Testis (tissue), 3 donors: ENCODE data around the gene UGT1A8. TPM values are rescaled to one million over a fixed set of nuclear protein-coding genes. Genes with fewer than 3 reads are reported as not detected.
"Not testable (repeated sequence)": the region's sequence is repeated elsewhere in the genome, so short reads cannot be mapped to it uniquely, and the experiment has no call there.

ENCODE experiments used
- DNase-seq: peaks from one replicate; pipeline ENCODE4 v3.0.0-alpha.2; 2019
- H3K27ac ChIP-seq, 2 donors: fragments of 200-600 bp; sonication (generic); one replicate each; pipeline ENCODE4 v1.5.1; 2019
- H3K27me3 ChIP-seq: fragments of 200-600 bp; sonication (generic); one replicate; pipeline ENCODE4 v1.5.1; 2019
- H3K36me3 ChIP-seq: fragments of 200-600 bp; sonication (generic); one replicate; pipeline ENCODE4 v1.5.1; 2017; ENCODE audit warnings: low read depth; ENCODE audit errors: missing control alignments
- H3K4me1 ChIP-seq: fragments of 200-600 bp; sonication (generic); one replicate; pipeline ENCODE4 v1.5.1; 2019
- H3K4me3 ChIP-seq, 2 donors: fragments of 200-600 bp; sonication (generic); one replicate each; pipeline ENCODE4 v1.5.1; 2017 to 2019
- H3K9me3 ChIP-seq: fragments of 200-600 bp; sonication (generic); one replicate; pipeline ENCODE4 v1.5.1; 2017
- POLR2A ChIP-seq: fragments of 450-650 bp; IDR thresholded peaks from one replicate; pipeline ENCODE4 v1.6.1; 2017; ENCODE audit warnings: antibody characterized with exemption, mild to moderate bottlenecking, moderate library complexity
- WGBS, 2 donors: methylation state at CpG; one replicate each; pipeline ENCODE4 v1.1.5; 2018; 5-methylcytosine and 5-hydroxymethylcytosine counted together
- intact Hi-C: fragments of 100-400 bp; cut with DNase I; formaldehyde crosslinking; loops from one replicate; pipeline ENCODE4 v1.15.1; 2023; ENCODE audit warnings: low total_unique reads
- polyA plus RNA-seq: library from polyadenylated mRNA; stranded (reverse); fragments of 350-450 nt; fragmentation: Illumina TruSeq; extraction: RNeasy Lipid Tissue Mini Kit (QIAGEN cat#74804); gene quantifications from one replicate; pipeline ENCODE4 v1.2.3, GENCODE V29; 2014; ENCODE audit warnings: low read depth, low replicate concordance; ENCODE audit not compliant: insufficient read depth
- total RNA-seq, 2 donors: library from RNA; depleted of rRNA; stranded (reverse); fragments of >200 nt; gene quantifications; one replicate each; pipeline ENCODE4 v1.2.3, GENCODE V29; 2016
- TF ChIP-seq, protein P1 (sequence below), 3 experiments: fragments of 450-650 bp in 2 of 3; fragments of 200-600 bp in 1 of 3; sonication (generic) in 1 of 3; IDR thresholded peaks; one replicate each; pipeline ENCODE4 v1.5.1; 2016 to 2019; ENCODE audit warnings: antibody characterized with exemption in 3 of 3, mild to moderate bottlenecking in 2 of 3, moderate library complexity in 1 of 3

The UGT1A8 gene
- total and polyA plus RNA-seq, 3 donors from 2014 or later, result 0.19 TPM; not detected in 2

DNA sequence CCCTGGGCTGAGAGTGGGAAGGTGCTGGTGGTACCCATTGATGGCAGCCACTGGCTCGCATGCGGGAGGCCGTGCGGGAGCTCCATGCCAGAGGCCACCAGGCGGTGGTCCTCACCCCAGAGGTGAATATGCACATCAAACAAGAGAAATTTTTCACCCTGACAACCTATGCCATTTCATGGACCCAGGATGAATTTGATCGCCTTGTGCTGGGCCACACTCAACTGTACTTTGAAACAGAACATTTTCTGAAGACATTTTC, 129.8 kb downstream of the UGT1A8 start:
- Histone ChIP-seq H3K9me3 (no peaks in the 10 kb centered on the region), H3K4me3 (no peak overlapping the region), H3K36me3 (no peaks in the 10 kb centered on the region), H3K27ac (no peak overlapping the region), H3K4me1 (no peaks in the 10 kb centered on the region), H3K27me3 (no peaks in the 10 kb centered on the region)
- intact Hi-C loops, result no loop called here
- WGBS, 2 donors, result 90 to 96% methylated on average over 6 of the region's 6 CpGs
- DNase-seq, result no peak
- TF ChIP-seq, protein P1, sequence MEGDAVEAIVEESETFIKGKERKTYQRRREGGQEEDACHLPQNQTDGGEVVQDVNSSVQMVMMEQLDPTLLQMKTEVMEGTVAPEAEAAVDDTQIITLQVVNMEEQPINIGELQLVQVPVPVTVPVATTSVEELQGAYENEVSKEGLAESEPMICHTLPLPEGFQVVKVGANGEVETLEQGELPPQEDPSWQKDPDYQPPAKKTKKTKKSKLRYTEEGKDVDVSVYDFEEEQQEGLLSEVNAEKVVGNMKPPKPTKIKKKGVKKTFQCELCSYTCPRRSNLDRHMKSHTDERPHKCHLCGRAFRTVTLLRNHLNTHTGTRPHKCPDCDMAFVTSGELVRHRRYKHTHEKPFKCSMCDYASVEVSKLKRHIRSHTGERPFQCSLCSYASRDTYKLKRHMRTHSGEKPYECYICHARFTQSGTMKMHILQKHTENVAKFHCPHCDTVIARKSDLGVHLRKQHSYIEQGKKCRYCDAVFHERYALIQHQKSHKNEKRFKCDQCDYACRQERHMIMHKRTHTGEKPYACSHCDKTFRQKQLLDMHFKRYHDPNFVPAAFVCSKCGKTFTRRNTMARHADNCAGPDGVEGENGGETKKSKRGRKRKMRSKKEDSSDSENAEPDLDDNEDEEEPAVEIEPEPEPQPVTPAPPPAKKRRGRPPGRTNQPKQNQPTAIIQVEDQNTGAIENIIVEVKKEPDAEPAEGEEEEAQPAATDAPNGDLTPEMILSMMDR (IDR thresholded peaks at IDR 0.05), result no peak
- no peak for TF ChIP-seq POLR2A

DNA sequence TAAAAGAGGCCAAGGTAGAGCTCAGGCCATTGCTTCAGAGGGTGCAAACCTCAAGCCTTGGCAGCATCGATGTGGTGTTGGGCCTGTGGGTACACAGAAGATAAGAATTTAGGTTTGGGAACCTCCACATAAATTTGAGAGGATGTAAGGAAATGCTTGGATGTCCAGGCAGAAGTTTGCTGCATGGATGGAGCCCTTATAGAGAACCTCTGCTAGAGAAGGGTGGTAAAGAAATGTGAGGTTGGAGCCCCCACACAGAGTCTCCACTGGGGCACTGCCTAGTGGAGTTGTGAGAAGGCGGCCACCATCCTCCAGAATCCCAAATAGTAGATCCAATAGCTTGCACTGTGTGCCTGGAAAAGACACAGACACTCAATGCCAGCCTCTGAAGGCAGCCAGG, 133.3 kb downstream of the UGT1A8 start:
- H3K27ac ChIP-seq, H3K4me1 ChIP-seq, H3K4me3 ChIP-seq, DNase-seq, H3K9me3 ChIP-seq, intact Hi-C loops, H3K36me3 ChIP-seq, H3K27me3 ChIP-seq: not testable (repeated sequence)
- 73 to 78% methylated on average over 2 of the region's 2 CpGs for WGBS, 2 donors

DNA sequence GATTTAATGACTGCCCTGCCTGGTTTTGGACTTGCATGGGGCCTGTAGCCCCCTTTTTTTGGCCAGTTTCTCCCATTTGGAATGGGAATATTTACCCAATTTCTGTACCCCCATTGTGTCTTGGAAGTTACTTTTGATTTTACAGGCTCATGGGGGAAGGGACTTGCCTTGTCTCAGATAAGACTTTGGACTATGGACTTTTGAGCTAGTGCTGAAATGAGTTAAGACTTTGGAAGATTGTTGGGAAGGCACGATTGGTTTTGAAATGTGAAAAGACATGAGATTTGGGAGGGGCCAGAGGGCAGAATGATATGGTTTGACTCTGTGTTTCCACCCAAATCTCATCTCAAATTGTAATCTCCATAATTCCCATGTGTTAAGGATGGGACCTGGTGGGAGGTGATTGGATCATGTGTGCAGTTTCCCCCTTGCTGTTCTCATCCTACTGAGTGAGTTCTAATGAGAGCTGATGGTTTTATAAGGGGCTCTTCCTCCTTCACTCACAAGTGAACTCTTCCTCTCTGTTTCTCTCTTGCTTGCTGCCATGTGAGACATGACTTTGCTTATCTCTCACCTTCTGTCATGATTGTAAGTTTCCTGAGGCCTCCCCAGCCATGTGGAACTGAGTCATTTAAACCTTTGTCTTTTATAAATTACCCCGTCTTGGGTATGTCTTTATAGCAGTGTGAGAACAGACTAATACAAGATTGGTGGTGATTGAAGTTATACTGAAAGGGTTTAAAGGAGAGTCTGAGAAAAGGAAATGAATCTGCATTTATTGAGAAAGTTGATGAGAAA, 134.0 kb downstream of the UGT1A8 start:
- H3K27me3 ChIP-seq, H3K4me1 ChIP-seq, H3K4me3 ChIP-seq, H3K27ac ChIP-seq, intact Hi-C loops, H3K36me3 ChIP-seq, H3K9me3 ChIP-seq, DNase-seq: not testable (repeated sequence)
- 69 to 77% methylated on average over 2 of the region's 2 CpGs for WGBS, 2 donors

DNA sequence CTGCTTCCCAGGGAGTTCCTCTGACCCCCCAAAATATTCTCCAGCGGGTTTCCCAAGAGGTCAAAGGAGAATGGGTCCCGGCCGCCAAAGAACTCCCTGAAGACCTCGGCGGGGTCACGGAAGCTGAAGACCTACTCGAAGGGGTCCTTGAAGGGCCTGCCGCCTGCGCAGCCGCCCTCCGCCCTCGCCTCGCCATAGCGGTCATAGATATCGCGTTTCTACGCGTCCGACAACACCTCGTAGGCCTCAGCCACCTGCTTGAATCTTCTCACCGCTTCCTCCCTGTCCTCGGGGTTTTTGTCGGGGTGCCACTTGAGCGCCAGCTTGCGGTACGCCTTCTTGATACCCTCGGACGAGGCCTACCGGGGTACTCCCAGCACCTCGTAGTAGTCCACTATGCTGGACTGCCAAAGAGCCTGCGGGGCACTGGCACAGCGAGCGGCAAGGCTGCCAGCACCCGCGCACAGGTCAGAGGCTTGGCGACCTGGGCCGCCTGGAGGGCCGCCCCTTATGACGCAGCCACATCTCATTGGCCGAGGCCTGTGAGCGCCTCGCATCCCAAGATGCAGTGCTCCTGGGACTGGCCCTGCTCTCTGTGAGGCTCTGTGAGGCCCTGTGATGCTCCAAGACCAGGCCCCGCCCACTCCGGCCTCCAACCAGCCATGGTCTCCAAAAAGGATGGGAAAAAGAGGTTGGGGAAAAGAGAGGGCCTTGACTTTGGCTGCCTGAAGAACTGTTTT, 137.6 kb downstream of the UGT1A8 start:
- Histone ChIP-seq H3K27ac (no peak overlapping the region), H3K36me3 (no peaks in the 10 kb centered on the region), H3K4me1 (no peaks in the 10 kb centered on the region), H3K9me3 (no peaks in the 10 kb centered on the region), H3K4me3 (peak overlapping the region; percentile 53 to 58), H3K27me3 (no peaks in the 10 kb centered on the region)
- peak; percentile 82 for DNase-seq
- WGBS, 2 donors, result 72% methylated on average over 31 to 41 of the region's 44 CpGs
- intact Hi-C loops, result no loop called here
- TF ChIP-seq, protein P1 (IDR thresholded peaks at IDR 0.05), result no peak
- no peak for TF ChIP-seq POLR2A

DNA sequence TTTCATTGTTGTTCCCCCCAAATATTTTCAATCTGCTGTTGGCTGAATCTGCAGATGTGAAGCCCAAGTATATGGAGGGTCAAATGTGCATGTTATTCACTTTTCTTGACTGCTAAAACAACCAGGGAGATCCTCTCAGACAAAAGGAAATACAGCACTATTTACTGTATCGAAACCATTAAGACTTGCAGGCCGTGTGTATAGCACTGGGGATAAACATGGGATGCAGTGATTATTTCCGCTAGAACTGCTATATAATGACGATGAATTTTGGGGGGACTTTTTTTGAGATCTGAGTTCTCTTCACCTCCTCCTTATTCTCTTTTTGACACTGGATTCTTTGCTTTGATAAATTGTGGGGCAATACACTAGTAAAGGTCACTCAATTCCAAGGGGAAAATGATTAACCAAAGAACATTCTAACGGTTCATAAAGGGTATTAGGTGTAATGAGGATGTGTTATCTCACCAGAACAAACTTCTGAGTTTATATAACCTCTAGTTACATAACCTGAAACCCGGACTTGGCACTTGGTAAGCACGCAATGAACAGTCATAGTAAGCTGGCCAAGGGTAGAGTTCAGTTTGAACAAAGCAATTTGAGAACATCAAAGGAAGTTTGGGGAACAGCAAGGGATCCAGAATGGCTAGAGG, 139.1 kb downstream of the UGT1A8 start:
- no peaks in the 10 kb centered on the region for H3K36me3 ChIP-seq
- TF ChIP-seq, protein P1 (IDR thresholded peaks at IDR 0.05), result no peak
- no peak for TF ChIP-seq POLR2A
- no peak overlapping the region for H3K27ac ChIP-seq
- no peaks in the 10 kb centered on the region for H3K9me3 ChIP-seq
- intact Hi-C loops, result no loop called here
- 85 to 86% methylated on average over 7 of the region's 7 CpGs for WGBS, 2 donors
- no peaks in the 10 kb centered on the region for H3K4me1 ChIP-seq
- H3K4me3 ChIP-seq, result no peak overlapping the region
- no peaks in the 10 kb centered on the region for H3K27me3 ChIP-seq
- no peak for DNase-seq
